ENCODE data around the gene CTPS1.

The CTPS1 gene

GRCh38 chr1:40979241-40980067, at the start of gene CTPS1:
TSS of gene CTPS1 (plus strand) at chr1:40979696. CDS start at chr1:40983291, 3,595 bp downstream.
- peak; percentile 91 to 97 (median 94) for DNase-seq

DNA sequence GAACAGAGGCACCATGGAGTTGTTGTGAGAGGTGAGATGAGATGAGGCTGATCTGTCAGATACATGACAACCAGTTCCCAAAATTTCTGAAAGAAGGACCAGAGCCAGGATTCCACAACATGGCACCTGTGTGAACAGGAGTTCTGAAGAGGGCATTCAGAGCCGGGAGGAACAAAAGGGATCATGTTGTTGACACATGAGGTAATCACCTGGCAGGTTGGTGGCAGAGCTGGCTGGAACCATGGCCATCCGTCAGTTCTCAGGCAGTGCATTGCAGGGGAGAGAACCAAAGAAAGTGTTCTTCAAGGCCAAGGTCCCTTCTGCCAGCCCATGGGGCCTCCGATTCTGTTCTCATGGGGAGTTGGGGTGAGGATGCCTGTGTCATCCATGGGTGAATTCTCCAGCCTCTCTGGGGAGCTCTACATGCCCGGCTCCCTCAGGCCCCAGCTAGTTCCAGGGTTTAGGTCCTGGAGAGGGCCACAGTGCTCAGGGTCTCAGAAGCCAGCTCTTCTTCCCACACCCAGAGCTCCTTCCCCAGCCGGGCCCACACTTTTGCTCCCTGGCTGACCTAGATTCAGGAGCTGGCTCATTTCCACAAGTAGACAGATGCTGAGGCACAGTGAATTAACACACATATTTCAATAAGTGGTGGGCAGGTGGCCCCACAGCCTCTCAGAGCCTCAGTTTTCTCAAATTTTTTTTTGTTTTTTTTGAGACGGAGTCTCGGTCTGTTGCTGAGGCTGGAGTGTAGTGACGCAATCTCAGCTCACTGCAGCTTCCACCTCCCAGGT, 49.1 kb upstream of the CTPS1 start:
- DNase-seq: no peak

GRCh38 chr1:40931601-40932000, 47.9 kb upstream of the CTPS1 start:
- no peak for DNase-seq

DNA sequence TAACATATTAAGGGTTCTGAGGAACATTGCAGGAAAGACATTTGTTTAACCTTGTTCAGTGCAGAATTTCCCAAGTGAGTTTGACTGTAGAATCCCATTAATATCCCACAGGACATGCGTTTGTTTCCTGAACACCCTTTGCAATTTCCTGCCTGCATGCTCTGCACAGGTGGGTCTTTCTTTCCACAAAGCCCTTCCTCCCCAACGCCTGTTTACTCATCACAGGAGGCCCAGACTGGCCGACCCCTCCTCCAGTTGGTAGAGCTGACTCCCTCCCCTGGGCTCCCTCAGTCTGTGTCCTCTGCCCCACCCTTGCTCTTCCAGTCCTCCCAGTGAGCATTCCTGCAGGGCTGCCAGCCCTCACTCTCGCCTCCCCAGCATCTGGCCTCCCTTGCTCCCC, 47.5 kb upstream of the CTPS1 start:
- DNase-seq: no peak

DNA sequence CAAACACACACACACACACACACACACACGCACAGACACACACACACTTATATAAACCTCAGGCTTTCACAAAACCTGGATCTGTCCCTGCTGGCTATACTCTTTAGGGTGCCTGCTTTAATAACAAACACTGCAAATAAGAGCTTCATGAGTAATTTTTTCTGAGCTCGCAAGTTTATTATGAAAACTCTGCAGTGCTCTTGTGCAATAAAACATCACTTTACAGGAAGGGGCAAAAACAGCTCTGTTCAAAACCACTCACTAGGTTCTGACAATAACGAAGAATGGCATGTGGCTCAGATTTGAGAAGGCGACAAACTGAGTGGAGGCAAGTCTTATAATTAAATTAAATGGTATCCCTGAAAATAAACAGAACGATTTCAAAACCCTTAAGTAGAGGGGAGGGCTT, 42.6 kb upstream of the CTPS1 start:
- no peak for DNase-seq

DNA sequence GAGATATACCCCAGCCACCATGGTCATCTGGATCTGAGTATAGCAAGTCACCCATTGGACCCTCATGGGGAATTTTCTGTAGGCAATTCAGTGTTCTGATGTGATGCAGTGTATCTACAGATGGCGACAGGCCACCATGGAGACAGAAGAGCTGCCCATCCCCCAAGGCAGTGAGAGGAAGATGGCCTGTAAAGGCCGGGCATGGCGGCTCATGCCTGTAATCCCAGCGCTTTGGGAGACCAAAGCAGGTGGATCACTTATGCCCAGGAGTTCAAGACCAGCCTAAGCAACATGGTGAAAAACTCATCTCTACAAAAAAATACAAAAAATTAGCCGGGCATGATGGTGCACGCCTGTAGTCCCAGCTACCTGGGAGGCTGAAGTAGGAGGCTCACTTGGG, 41.1 kb upstream of the CTPS1 start:
- no peak for DNase-seq

- no peak for DNase-seq
Measured at GRCh38 chr1:40939320-40940059, 40.0 kb upstream of the CTPS1 start.

- DNase-seq: no peak
Measured at GRCh38 chr1:40944326-40944725, 35.2 kb upstream of the CTPS1 start.

DNA sequence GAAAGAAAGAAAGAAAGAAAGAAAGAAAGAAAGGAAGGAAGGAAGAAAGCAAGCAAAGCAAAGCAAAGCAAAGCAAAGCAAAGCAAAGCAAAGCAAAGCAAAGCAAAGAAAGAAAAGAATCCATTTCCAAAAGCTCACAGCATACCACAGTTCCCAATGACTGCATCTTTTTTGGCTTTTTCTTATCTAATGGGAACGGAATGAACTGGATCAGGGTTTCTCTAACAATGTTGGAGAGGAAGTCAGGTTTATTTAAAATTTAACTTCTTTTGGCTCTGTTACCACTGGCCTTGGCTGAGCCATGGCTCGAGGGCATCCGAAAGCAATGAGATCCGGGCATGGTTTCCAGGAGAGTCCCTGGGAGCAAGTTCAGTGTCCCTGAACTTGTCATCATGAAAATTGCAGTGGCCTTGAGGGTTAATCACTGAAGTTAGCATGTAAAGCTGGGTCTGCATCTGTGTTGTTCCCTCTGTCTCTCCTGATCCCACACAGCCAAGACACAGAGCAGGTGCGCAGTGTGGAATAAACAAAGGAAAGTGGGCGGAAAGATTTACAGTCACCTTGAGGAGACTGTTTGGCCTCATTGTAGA, 34.6 kb upstream of the CTPS1 start:
- no peak for DNase-seq

DNA sequence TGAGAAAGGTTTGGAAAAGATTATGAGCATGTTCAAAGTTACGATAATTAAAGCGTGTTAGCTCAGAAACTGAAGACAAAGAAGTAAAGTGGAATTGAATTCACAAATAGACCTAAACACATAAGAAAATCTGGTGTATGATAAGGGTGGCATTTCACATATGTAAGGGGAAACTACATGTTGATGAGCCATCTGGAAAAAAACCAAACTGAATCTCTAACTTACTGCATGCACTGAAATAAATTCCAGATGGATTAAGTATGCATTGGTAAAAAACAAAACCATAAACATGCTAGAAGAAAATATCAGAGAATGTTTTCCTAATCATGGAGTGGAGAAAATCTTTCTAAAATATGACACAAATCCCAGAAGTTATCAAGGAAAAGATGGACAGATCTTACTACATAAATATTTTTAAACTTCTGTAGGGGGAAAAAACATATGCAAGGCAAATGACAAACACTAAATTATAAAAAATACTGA, 34.0 kb upstream of the CTPS1 start:
- no peak for DNase-seq

DNA sequence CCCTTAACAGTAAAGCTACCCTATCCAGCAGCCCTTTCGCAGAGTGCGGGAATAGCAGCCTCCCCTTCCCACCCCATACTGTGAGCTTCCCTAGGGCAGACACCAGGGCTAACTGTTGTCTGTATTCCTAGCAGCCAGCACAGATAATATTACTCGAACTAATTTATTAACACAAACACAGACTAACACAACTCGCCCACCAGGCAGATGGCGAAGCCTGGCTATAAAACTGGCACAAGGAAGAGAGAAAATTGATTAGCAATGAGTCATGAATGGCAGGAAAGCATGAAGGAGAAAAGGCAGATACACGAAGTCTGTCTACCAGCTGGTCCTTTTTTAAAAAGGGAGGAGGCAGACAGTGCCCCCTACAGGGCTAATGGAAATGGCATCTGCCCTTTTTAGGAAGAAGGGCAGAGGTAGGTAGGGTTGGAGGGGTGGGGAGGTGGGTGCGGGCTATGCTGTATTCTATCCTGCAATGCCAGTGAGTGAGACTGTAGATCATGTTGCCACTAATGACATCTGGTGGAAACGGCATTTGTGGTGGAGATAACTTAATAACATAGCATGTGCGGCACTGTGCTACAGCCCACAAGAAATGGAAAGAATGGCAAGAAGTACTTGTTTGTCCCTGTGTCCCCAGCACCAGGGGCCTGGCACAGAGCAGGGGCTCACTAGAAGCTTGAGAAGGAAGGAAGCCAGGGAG, 30.6 kb upstream of the CTPS1 start:
- peak in 2 of 4 experiments; percentile 7 to 18 for DNase-seq

GRCh38 chr1:40949563-40949962, 29.9 kb upstream of the CTPS1 start:
- DNase-seq: no peak

- DNase-seq: peak; percentile 24 to 40 (median 30)
Measured at GRCh38 chr1:40951943-40952743, 27.4 kb upstream of the CTPS1 start.

DNA sequence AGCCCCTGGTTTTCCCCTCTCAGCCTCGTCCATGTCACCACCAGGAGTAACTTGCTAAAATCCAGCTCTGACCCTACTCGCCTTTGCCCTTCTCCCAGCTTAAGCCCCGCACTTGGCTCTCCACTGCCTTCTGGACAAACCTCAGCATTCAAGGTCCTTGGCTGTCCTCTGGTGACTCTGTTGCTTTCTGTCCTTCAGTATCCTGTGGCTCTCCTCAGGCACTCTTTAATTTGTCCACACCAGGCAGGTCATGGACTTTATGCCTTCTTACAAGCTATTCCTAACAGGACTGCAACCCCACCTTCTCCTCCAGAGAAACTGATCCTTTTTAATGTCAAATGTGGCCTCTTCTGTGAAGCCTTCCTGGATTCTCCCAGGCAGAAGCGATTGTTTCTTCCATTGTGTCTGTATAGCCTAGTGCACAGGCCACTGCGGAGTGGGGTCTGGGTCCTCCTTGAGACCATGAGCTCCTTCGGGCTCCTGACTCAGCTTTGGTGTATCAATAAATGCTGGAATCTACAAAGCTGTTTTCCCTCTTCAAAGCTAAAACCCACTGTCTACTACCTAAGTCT, 26.7 kb upstream of the CTPS1 start:
- no peak for DNase-seq

GRCh38 chr1:40954626-40955025, 24.9 kb upstream of the CTPS1 start:
- DNase-seq: no peak

DNA sequence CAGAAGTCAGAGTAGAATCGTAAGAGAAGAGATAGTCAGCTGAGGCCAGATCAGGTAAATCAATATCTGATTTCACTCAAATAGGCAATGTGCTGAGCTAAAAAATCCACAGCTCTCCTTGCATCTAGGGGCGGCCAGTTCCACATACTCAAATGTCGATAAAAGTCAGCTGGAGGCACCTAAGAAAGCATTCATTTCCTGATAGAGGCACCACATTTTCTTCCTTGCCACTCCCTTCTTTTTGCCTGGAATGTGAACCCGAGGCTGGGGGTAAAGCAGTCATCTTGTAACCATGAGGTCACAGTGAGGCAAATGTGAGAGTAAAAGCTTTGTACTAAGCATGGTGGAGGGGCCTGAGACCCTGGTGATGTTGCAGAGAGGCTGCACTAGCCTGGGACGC, 24.2 kb upstream of the CTPS1 start:
- no peak for DNase-seq

- DNase-seq: no peak
Measured at GRCh38 chr1:40956407-40956806, 23.1 kb upstream of the CTPS1 start.

DNA sequence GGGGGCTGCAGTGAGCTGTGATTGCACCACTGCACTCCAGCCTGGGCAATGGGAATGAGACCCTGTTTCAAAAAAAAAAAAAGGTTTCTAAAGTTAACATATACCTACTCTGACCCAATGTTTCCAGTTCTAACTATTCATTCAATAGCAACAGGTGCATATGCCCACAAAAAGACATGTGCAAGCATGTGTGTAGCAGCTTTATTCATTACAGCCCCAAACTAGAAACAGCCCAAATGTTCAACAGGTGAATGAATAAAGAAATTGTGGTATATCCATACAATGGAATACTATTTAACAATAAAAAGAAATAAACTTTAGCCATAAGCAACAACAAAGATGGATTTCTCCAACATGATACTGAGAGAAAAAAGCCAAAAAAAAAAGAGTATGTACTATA, 21.3 kb upstream of the CTPS1 start:
- DNase-seq: no peak

DNA sequence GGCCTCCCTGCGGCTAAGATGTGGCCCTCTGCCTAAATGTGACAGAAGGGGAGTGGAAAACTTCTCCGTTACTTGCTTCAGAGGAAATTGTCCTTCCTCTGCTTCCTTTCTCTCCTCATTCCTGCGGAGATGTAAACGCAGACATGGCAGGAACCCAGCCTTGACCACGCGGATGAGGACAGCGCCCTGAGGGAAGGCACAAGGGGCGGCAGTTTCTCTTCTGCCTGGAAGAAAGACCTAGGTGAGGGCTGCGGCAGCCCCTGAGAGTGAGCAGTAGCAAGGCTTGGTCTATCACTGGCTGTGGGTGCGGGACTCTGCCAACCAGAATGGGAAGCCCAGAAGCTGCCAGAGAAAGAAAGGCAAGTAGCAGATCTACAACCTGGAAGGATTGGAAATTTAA, 14.0 kb upstream of the CTPS1 start:
- DNase-seq: no peak

DNA sequence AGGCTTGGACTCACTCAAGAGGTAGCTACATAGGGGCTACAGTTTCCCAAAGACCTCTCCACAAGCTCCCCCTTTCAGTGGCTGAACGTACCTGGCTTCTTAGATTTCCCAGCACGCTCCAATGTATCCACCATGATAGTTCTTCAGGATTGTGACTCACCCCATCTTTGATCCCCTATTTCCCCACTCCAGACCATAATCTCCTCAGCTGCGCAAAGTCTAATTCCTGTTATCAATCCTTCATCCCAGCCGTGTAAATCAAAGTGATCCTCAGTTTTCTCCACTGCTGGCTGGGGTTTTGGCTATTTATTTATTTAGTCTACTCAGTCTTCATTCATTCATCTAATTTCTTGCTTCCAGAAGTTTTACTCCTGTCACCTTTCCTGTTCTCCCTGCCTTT, 13.1 kb upstream of the CTPS1 start:
- DNase-seq: no peak

DNA sequence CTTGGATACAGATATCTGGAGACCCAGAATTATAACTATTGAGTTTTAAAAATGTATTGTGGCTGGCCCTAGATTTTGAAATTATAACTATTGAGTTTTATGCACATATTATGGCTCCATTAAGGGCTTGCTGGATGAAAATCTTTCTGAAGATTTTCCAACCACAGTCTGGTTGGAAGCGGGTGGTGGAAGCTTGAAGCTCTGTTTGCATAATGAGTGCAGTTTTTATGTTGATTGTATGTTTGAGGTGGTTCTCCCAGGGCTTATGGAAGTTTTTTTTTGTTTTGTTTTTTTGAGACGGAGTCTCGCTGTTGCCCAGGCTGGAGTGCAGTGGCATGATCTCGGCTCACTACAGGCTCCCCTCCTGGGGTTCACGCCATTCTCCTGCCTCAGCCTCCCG, 10.1 kb upstream of the CTPS1 start:
- no peak for DNase-seq
